HEK293T (cell line): Measurements from ENCODE around the gene RNF112.
"Not testable (repeated sequence)": the region's sequence is repeated elsewhere in the genome, so short reads cannot be mapped to it uniquely, and the experiment has no call there.

Experiments used
- CTCF ChIA-PET: fragments of 350-600 bp; formaldehyde crosslinking; extraction: SDS; loops from one replicate; lab custom pipeline; 2021; ENCODE audit warnings: antibody characterized with exemption, inconsistent platforms; lab: Yijun Ruan, JAX
- POLR2A ChIA-PET: fragments of 350-600 bp; formaldehyde crosslinking; extraction: SDS; loops from one replicate; lab custom pipeline; 2020; ENCODE audit warnings: antibody characterized with exemption, inconsistent platforms; lab: Yijun Ruan, JAX
- DNase-seq: peaks from one replicate; pipeline ENCODE4 v3.0.0; 2012; ENCODE audit warnings: mixed read lengths; ENCODE audit errors: extremely low spot score
- ARNT ChIP-seq: fragments of 450-650 bp; IDR thresholded peaks from 2 replicates; pipeline ENCODE4 v1.6.1; 2017; ENCODE audit warnings: mild to moderate bottlenecking
- BHLHE40 ChIP-seq: fragments of 450-650 bp; IDR thresholded peaks from 2 replicates; pipeline ENCODE4 v1.6.1; 2016; ENCODE audit warnings: mild to moderate bottlenecking, moderate library complexity, borderline replicate concordance
- CTBP1 ChIP-seq: fragments of 450-650 bp; IDR thresholded peaks from 2 replicates; pipeline ENCODE4 v1.6.1; 2016; ENCODE audit warnings: borderline replicate concordance
- ELF4 ChIP-seq: fragments of 450-650 bp; IDR thresholded peaks from 2 replicates; pipeline ENCODE4 v1.6.1; 2017; ENCODE audit warnings: antibody characterized with exemption
- FOXA1 ChIP-seq: fragments of 450-650 bp; IDR thresholded peaks from 2 replicates; pipeline ENCODE4 v1.6.1; 2016; ENCODE audit warnings: mild to moderate bottlenecking
- FOXK2 ChIP-seq: fragments of 450-650 bp; IDR thresholded peaks from 2 replicates; pipeline ENCODE4 v1.6.1; 2016; ENCODE audit warnings: mild to moderate bottlenecking
- FOXM1 ChIP-seq: fragments of 450-650 bp; IDR thresholded peaks from 2 replicates; pipeline ENCODE4 v1.6.1; 2017; ENCODE audit warnings: mild to moderate bottlenecking, borderline replicate concordance
- HDGF ChIP-seq: fragments of 450-650 bp; IDR thresholded peaks from 2 replicates; pipeline ENCODE4 v1.6.1; 2017; ENCODE audit warnings: antibody characterized with exemption, borderline replicate concordance
- L3MBTL2 ChIP-seq: fragments of 450-650 bp; conservative IDR thresholded peaks from 2 replicates; pipeline ENCODE4 v1.6.1; 2016; ENCODE audit warnings: mild to moderate bottlenecking
- LEF1 ChIP-seq: fragments of 450-650 bp; IDR thresholded peaks from 2 replicates; pipeline ENCODE4 v1.6.1; 2017; ENCODE audit warnings: mild to moderate bottlenecking, borderline replicate concordance
- NFRKB ChIP-seq: fragments of 450-650 bp; IDR thresholded peaks from 2 replicates; pipeline ENCODE4 v1.6.1; 2016; ENCODE audit warnings: mild to moderate bottlenecking, moderate library complexity
- PKNOX1 ChIP-seq: fragments of 450-650 bp; IDR thresholded peaks from 2 replicates; pipeline ENCODE4 v1.6.1; 2016
- SP1 ChIP-seq: fragments of 450-650 bp; IDR thresholded peaks from 2 replicates; pipeline ENCODE4 v1.6.1; 2017
- SUZ12 ChIP-seq: fragments of 450-650 bp; IDR thresholded peaks from 2 replicates; pipeline ENCODE4 v1.6.1; 2016; ENCODE audit warnings: mild to moderate bottlenecking
- TARDBP ChIP-seq: fragments of 450-650 bp; IDR thresholded peaks from 2 replicates; pipeline ENCODE4 v1.6.1; 2016
- ZNF384 ChIP-seq: fragments of 450-650 bp; IDR thresholded peaks from 2 replicates; pipeline ENCODE4 v1.6.1; 2016

RNF112 gene

GRCh38 chr17:19440421-19440820 lies 29.4 kb downstream of the RNF112 start:
- TF ChIP-seq SP1 (no peak), ELF4 (no peak), FOXM1 (no peak), HDGF (no peak), FOXK2 (no peak), LEF1 (no peak), ZNF384 (no peak), PKNOX1 (no peak), L3MBTL2 (no peak), BHLHE40 (no peak), CTBP1 (no peak), ARNT (no peak), TARDBP (no peak), NFRKB (no peak), FOXA1 (no peak)
- POLR2A ChIA-PET, result no interaction called here

GRCh38 chr17:19441288-19441687 lies 30.3 kb downstream of the RNF112 start:
- CTCF ChIA-PET, POLR2A ChIA-PET, DNase-seq: not testable (repeated sequence)

More at GRCh38 chr17:19440421-19440820, 29.4 kb downstream of the RNF112 start:
- CTCF ChIA-PET, result no interaction called here
- DNase-seq, result no peak

- CTCF ChIA-PET, result interaction anchor here (0.6 kb wide), 1 partner anchor 10 kb away, joined by 3 read pairs; no protein-coding TSS in a partner anchor
- no peak for TF ChIP-seq NFRKB
- no peak for TF ChIP-seq ZNF384
- TF ChIP-seq ELF4, result no peak
- no peak for TF ChIP-seq FOXM1
- POLR2A ChIA-PET, result interaction anchor here (1.4 kb wide), 1 partner anchor 65 kb away, joined by 6 read pairs; the partner anchor contains the start of gene MAPK7
- no peak for DNase-seq
Observed at GRCh38 chr17:19442731-19443130, 31.7 kb downstream of the RNF112 start.

- CTCF ChIA-PET, result interaction anchor here (0.6 to 0.9 kb wide), 2 partner anchors 11 to 80 kb away, joined by 3 read pairs; partner anchors contain the start of gene B9D1
- POLR2A ChIA-PET, result interaction anchor here (1.4 kb wide), 1 partner anchor 66 kb away, joined by 6 read pairs; the partner anchor contains the start of gene MAPK7
- no peak for TF ChIP-seq ZNF384
- no peak for TF ChIP-seq LEF1
- no peak for TF ChIP-seq ARNT
- no peak for TF ChIP-seq BHLHE40
- no peak for TF ChIP-seq FOXK2
- no peak for DNase-seq
Observed at GRCh38 chr17:19443148-19443547, 32.1 kb downstream of the RNF112 start.

GRCh38 chr17:19445105-19445504 lies 34.1 kb downstream of the RNF112 start:
- ChIA-PET POLR2A (no interaction called here), CTCF (interaction anchor here (1.2 kb wide), 1 partner anchor 82 kb away, joined by 7 read pairs; the partner anchor contains the start of gene B9D1)
- DNase-seq, result no peak
- TF ChIP-seq PKNOX1, result no peak
- no peak for TF ChIP-seq L3MBTL2
- no peak for TF ChIP-seq SP1
- TF ChIP-seq FOXM1, result no peak
- TF ChIP-seq TARDBP, result no peak
- TF ChIP-seq FOXA1, result no peak
- TF ChIP-seq SUZ12, result no peak
- no peak for TF ChIP-seq ZNF384
- TF ChIP-seq FOXK2, result no peak
- TF ChIP-seq LEF1, result no peak

- DNase-seq, result not testable (repeated sequence)
- CTCF ChIA-PET, result interaction anchor here (0.6 to 2.2 kb wide), 12 partner anchors 11 to 325 kb away, joined by 3 to 59 read pairs (median 4); partner anchors contain the start of genes B9D1 and MAPK7
- POLR2A ChIA-PET, result interaction anchor here (1.0 to 2.6 kb wide), 3 partner anchors 69 to 202 kb away, joined by 3 to 16 read pairs (median 9); partner anchors contain the start of genes ALDH3A2, B9D1 and MAPK7
Observed at GRCh38 chr17:19446577-19446976, 35.5 kb downstream of the RNF112 start.

- POLR2A ChIA-PET, result interaction anchor here (1.0 to 2.6 kb wide), 3 partner anchors 69 to 202 kb away, joined by 3 to 16 read pairs (median 9); partner anchors contain the start of genes ALDH3A2, B9D1 and MAPK7
- CTCF ChIA-PET, result interaction anchor here (0.6 to 2.2 kb wide), 12 partner anchors 11 to 324 kb away, joined by 3 to 59 read pairs (median 4); partner anchors contain the start of genes B9D1 and MAPK7
- peak; percentile 75 for DNase-seq
- no peak for TF ChIP-seq FOXA1
- no peak for TF ChIP-seq PKNOX1
- no peak for TF ChIP-seq ZNF384
Observed at GRCh38 chr17:19447085-19447583, 36.1 kb downstream of the RNF112 start.
